Activated CD8-positive, alpha-beta memory T cell treated with anti-CD3 and anti-CD28 coated beads, Interleukin-2, amount 50 U/mL, for 24 hours (primary cell): Measurements from ENCODE around the gene LRRC8B.
"Not testable (repeated sequence)": the region's sequence is repeated elsewhere in the genome, so short reads cannot be mapped to it uniquely, and the experiment has no call there.

Experiments used
- DNase-seq: peaks from one replicate; pipeline ENCODE4 v3.0.0-alpha.2; 2020; ENCODE audit errors: extremely low read depth

Gene LRRC8B

DNA sequence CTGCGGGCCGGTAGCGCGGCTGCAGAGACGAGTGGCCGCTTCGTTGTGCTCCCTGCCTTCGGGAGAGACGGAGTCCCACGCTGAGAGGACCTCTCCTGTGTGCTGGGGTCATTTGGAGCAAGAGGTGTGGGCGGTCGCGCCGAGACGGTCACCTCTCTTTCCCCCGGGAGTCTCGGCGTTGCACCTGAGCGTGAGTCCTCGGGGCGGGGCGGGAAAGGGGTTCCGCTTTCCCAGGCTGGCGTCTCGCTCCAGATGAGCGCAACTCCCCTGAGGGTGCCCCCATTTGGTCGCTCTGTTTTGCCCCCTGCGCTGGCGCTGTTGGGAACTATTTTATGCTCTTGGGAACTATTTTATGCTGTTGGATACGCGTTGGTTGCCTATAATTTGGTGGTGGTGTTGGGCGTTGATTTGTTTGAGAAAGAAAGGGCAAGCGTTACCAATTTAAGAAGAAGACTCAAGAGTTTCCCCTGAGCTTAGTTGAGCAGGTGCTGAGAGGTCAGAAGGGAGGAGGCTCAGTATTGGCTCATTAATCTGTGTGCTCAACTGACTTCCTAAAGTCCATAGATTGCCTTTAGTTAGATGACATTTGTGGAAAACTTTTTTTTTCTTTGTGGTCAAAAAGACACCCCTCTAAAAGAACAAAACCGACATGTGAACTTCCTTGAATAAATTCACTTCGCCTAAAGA, 683 bp downstream of the LRRC8B start:
- no peak for DNase-seq

GRCh38 chr1:89527256-89527655, 2.6 kb downstream of the LRRC8B start:
- no peak for DNase-seq

- no peak for DNase-seq
Observed at GRCh38 chr1:89527750-89528381, 3.2 kb downstream of the LRRC8B start.

GRCh38 chr1:89528382-89528780, 3.8 kb downstream of the LRRC8B start:
- no peak for DNase-seq

DNA sequence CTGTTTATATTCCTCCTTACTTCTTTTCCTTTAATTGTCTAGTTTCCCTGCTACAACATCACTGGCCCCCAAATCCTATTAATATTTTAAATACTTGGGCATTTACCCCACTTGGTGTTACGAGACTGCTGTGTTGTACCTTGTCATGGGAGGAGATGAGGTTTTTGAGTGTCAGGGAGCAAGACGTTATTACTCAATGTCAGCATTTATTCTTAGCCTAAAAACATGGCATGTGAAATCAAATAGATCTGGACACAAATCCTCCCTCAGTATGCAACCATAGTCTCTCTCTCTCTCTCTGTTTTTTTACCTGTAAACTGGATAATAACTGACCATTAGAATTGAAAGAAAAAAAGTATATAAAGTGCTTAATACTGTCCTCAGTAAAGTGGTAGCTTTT, 4.6 kb downstream of the LRRC8B start:
- DNase-seq = no peak

DNA sequence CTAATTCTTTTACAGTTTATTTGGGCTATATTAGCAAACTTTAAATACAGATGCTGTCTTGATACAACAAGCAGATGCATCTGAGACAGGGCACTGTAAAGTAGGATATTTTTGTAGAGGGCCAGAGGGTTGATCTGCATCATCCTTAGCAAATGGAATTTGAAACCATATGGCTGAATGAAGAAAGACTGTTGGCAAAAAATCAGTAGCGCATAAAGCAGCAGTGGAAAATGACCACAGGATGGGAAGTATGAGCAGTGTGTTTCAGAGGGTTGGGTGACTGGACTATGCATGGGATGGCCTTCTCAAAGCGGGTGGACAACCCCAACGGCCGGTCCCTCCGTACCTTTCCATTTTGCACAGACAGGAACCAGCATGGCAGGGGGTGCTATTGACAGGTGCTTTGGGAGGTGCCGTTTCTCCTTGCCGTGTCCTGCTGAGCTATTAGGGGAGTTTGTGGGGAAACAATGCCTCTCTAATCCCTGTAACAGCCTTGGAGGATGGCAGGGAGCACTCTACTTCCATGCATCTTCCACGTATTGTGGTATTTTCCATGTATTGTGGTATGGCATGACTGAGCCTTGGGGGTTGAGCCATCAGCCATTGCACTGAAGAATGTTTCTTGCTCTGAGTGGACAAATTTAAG, 5.9 kb downstream of the LRRC8B start:
- DNase-seq = no peak

GRCh38 chr1:89531480-89532139, 7.0 kb downstream of the LRRC8B start:
- DNase-seq = no peak

DNA sequence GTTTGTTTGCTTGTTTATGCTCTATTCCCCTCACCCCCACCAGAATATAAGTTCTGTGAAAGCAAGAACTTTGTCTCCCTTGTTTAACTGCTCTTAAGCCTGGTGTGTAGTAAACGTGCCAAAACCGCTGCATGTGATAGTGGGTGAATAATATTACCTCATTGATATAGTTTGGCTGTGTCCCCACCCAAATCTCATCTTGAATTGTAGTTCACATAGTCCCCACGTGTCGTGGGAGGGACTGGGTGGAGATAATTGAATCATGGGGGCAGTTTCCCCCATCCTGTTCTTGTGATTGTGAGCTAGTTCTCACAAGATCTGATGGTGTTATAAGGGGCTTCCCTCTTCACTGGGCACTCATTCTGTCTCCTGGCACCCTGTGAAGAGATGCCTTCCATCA, 7.6 kb downstream of the LRRC8B start:
- DNase-seq = no peak

DNA sequence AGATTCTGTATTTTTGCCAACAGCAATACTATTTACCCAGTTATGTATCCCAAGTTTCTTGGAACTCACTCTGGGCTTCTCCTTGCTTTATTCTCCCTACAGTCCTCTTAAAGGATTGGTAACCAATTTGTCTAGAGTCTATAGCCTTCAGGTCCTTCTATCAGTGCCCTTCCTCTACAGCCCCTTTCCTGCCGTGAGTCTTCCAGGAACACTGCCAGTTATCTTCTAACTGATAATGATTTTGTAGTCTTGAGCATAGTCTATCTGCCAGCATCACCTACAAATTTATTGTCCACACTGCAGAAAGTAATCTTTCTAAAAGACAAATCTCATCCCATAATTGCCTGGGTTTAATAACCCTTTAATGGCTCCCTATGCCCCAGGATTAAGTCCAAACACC, 8.2 kb downstream of the LRRC8B start:
- DNase-seq = no peak

GRCh38 chr1:89535537-89535936, 10.9 kb downstream of the LRRC8B start:
- no peak for DNase-seq

DNA sequence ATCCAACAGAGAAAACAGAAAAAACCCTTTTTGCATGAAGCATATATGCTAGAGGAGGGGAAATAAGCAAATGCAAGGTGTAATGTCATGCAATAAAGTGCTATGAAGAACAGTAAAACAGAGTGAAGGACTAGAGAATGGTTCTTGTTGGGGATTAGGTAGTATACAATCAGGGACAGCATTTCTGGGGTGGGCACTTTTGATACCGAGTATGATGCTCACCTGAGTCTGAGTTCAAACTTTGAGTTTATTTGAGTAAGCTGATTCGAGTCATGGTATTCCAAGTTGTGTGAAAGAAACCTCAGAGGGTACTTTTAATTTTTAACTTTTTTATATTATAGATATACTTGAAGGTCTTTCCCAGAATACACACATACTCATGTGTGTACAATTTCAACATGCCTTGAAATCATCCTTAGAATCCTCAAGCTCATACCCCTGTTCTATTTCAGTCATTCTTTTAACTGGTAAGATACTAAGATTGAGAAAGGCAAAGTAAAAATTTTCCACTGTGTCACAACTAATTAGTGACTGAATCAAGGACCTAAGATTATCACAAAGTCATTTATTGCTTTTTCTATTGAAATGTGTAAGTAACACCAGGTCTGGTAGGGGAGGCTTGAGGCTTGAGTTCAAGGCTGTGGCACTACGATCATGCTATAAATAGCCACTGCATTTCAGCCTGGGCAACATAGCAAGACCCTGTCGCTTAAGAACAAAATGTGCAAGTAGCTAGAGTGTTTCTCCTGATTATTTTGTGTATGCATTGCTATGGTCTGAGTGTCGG, 12.1 kb downstream of the LRRC8B start:
- DNase-seq = no peak

DNA sequence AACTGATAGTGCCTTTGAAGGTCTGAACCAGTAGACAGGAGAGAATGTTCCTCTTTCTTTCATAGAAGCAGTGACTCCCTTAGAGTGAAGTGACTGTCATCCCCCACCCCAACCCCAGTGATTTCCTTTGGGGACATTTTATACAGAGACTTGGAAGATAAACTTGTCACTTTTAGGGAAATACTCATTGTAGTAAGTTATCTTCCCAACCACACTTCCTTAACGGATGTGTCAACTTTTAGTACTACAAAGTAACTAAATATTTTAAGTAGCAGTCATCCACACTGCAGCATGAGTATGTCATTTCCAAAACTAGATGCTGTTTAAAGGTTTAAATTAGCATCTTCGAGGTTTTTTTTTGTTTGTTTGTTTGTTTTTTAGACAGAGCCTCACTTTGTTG, 13.7 kb downstream of the LRRC8B start:
- DNase-seq = no peak

- DNase-seq = no peak
Observed at GRCh38 chr1:89539128-89539527, 14.5 kb downstream of the LRRC8B start.

DNA sequence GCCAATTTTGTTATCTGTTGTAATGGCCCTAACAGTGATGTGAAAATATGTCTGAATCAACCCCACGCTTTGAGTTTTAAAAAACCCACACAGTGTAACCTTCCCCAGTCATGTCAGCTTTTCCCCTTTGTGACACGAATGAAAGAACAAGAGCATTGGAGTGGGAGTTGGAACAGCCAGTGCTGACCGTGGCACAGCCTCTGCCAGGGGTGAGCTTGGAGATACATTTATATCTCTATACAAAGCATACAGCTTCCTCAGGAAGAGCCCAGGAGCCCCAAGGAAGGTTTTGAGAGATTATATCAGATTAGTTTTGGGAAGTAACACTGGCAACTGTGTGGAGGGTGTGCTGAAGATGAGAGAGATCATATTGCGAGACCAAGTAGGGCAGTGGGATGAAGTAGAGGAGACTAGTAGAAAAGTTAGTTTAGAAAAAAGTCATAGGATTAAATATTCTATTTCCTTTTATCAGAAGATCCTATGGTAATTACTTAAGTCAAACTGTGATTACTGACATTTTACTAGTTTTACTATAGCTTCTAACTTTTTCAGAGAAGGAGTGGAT, 15.9 kb downstream of the LRRC8B start:
- DNase-seq = no peak

DNA sequence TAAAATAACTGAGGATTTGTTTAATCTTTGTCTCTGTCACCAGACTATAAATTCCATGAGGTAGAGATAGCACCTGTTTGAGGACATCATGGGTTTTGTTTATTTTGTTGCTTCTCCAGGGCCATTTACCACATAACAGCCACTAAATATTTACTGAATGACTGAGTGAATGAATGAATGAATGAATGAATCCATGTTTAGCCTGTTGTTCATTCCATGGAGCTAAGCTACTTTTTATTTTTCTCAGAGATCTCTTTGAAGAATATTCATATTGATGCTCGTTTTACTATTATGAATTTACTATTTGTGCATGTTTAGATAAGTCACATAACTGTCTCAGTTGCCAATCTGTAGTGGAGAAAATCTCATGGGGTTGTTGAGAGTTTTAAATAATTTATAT, 17.7 kb downstream of the LRRC8B start:
- no peak for DNase-seq

DNA sequence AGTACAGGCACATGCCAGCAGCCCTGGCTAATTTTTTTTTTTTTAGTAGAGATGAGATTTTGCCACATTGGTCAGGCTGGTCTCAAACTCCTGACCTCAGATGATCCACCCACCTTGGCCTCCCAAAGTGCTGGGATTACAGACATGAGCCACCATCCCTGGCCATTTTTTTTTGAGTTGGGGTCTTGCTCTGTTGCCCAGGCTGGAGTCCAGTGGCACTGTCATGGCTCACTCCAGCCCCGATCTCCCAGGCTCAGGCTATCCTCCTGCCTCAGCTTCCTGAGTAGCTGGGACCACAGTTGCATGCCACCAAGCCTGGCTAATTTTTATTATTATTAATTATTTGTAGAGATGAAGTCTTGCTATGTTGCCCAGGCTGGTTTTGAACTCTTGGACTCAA, 19.0 kb downstream of the LRRC8B start:
- DNase-seq = not testable (repeated sequence)

- DNase-seq = peak; percentile 31
Observed at GRCh38 chr1:89545264-89546038, 20.8 kb downstream of the LRRC8B start.

DNA sequence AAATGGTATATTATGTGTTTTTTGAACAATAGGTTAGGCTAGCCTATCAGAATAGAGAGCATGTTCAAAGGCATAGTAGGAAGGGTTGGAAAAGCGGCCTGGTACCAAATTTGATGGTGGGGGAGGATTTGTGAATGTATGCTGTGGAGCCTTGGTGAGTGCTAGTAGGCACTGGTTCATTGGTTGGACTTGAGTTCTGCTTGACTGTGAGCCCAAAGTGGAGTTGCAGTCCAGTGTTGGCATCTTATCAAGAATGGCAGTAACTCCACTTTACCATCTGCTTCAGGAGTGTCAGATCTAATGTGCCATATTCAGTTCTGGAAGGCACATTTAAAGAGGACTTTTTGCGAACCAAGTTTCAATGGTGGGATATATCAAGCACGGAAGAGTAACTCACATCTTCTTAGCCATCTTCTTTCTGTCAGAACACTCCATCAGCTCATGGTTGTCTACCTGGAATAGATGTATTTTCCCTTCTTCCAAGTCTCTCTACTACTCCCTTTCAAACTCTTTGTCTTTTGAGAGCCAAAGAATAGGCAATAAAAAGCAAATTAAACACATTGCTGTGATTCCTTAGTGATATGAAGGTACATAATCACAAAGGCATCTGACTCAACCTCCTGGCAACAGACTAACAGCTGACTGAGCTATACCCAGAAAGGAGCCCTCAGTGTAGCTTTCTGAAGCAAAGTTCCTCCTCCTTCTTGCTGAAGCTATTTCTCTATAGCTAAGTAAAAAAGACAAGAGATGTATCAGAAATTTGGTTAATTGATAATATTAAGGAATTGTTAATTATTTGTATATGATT, 21.7 kb downstream of the LRRC8B start:
- no peak for DNase-seq

DNA sequence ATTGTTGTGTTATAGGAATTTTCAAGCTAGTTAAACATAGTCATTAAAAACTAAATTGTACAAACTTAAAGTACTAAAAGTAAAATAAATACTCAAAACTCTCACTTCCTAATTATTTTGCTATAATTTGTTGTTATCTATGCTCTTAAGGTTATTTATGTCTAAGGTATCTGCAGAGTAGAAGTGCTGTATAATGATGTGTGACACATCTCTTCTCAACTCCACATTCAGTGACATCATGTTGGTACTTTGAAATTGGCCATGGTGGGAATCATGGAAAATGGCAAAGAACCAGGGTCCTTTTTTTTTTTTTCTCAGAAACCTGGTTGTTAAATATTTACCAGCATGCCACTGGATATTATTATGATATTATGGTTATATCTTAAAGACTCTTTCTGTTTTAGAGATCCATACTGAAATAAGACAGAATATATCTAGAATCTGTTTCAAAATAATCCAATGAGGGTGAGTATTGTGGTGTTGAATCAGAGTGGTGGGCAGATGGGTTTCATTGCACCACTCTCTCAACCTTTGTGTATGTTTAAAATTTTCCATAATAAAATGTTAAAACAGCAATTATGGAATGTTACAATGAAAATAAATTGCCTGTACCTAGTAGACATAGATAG, 22.4 kb downstream of the LRRC8B start:
- DNase-seq = no peak
